Right hindlimb (tissue), 1 donor: Measurements from ENCODE around the gene ATP7A.
"Not testable (repeated sequence)": the region's sequence is repeated elsewhere in the genome, so short reads cannot be mapped to it uniquely, and the experiment has no call there.

ENCODE experiments used
- DNase-seq: peaks from one replicate; pipeline ENCODE4 v3.0.0-alpha.2; 2018

The ATP7A gene

DNA sequence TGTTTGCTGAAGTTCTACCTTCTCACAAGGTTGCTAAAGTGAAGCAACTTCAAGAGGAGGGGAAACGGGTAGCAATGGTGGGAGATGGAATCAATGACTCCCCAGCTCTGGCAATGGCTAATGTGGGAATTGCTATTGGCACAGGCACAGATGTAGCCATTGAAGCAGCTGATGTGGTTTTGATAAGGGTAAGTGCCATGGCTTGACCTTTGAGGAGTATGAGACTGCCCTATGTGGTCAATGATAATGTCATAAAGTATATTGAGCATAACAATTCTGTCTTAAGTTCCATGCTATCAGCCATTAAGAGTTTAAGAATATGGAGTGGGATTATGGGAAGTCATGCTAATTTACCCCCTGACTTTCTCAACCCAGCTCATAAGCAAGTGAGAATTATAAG is 132.1 kb downstream of the ATP7A start:
- no peak for DNase-seq

DNA sequence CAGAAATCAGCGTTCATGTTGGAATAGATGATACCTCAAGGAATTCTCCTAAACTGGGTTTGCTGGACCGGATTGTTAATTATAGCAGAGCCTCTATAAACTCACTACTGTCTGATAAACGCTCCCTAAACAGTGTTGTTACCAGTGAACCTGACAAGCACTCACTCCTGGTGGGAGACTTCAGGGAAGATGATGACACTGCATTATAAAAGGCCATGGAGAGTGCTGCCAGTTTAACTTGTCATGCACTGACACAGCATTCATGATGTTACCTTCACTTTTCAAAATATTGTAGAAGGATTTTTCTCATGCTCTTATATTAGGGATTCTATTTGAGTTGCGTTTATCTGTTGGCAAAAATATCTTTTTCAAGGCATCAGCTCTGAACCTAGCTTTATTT is 135.9 kb downstream of the ATP7A start:
- no peak for DNase-seq

DNA sequence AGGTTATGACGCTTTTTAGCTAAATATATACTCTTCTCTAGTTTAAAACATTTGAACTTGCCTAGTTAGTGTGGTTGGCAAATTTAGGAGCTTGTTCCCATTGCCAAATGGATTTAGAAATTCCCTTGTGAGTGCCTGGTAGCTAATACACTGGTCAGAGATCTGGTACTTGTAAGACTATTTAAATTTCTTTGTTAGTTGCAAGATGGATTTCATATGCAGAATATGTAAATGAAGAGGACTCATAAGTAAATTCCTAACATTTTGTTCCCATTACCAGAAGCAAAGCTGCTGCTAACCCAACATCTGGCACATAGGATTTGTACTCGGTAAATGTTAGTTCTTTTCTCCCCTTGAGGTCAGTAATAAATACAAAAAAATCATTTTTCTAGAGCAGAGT is 137.6 kb downstream of the ATP7A start:
- DNase-seq = no peak

DNA sequence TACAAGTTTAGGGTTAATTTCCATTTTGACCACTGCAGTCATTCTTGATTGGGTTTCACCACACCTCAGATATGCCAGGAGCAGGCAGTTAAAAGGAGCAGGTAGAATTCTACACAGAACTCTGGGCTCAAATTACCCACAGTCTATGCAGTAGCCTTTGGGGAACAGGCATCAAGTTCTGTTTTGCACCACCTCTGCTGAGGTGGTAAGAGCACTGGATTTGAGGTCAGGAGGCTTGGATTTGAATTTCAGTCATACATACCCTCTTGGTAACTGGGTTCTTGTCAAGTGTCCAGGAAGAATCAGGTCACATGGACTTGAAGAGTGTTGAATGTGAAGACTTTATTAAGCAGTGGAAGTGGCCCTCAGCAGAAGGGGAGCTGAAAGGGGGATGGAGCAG is 153.2 kb downstream of the ATP7A start:
- no peak for DNase-seq

DNA sequence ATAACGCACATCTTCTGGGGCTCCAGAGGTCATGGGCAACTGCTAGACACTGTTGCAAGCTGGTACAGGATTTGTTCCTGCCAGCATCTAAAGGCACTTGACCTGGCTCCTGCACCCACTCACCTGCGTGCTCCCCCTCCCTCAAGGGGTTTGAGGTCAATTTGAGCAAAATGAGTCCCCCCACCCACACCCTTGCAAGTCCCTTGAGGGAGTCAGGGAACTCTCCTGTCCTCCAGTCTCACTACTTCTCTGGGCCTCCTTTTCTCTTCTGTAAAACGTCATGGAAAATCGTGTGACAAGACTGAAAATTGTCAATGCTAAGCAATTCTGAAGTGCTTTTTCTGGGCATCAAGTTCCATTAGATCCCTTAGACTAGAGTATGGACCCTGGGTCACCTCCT is 153.7 kb downstream of the ATP7A start:
- DNase-seq = no peak

DNA sequence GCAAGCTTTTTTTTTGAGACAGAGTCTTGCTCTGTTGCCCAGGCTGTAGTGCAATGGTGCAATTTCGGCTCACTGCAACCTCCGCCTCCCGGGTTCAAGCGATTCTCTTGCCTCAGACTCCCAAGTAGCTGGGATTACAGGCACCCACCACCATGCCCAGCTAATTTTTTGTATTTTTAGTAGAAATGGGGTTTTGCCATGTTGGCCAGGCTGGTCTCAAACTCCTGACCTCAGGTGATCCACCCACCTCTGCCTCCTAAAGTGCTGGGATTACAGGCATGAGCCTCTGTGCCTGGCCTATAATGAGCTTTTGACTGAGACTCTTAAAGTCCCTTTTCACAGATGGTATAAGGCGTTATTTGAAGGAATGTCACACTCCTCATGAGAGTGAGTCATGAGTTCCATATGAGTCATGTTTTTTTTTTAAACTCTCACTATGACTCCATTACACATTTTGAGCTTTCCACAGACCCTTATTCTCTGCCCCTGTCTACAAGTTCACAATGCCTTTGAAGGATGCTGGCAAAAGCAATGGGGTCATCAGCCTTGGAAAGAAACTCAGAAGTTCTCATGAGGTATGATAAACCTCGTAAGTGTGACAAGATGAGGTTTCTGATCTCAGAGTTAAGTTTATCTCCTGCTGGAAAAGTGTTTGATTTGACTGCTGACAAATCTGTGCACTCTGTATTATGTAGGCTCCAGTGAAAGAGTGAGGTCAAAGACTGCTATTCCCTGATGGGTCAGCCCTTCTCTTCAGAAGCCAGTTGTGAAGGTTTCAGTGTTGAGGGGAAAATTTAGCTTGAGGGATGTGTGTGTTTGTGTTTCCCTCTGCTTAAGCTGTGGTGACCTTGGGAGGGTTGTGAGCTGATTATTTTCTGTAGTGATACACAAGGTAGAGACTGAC is 154.5 kb downstream of the ATP7A start:
- not testable (repeated sequence) for DNase-seq

DNA sequence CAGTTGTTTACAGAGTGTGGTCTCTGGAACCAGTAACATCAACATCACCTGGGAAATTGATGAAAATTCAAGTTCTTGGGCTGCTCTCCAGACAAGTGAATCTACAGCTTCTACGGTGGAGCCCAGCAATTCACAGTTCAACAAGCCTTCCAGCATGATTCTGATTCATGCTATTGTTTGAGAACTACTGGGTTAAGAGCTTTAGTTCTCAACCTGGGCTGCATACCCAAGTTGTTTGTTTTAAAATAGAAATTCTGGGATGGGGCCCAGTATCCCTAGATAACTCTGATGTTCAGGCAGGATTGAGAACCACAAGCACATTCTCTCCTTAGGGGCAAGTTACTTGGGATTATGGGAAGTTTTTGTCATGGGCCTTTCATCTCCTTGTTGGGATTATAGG is 155.6 kb downstream of the ATP7A start:
- no peak for DNase-seq

DNA sequence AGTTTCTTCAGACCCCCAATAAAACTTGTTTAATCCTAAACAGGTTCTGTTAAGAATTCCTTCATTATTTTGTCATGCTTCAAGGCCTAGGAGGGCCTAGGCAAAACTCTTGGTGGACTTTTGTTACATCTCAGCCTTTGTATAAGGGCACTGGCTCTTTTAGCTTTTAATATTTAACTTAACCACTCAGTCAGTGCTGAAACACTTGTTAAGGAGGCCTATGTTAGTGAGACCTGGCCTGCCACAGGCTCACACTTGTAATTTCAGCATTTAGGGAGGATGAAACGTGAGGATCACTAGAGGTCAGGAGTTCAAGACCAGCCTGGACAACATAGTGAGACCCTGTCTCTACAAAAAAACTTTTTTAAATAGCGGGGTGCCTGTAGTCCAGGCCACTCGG is 160.8 kb downstream of the ATP7A start:
- DNase-seq = no peak

DNA sequence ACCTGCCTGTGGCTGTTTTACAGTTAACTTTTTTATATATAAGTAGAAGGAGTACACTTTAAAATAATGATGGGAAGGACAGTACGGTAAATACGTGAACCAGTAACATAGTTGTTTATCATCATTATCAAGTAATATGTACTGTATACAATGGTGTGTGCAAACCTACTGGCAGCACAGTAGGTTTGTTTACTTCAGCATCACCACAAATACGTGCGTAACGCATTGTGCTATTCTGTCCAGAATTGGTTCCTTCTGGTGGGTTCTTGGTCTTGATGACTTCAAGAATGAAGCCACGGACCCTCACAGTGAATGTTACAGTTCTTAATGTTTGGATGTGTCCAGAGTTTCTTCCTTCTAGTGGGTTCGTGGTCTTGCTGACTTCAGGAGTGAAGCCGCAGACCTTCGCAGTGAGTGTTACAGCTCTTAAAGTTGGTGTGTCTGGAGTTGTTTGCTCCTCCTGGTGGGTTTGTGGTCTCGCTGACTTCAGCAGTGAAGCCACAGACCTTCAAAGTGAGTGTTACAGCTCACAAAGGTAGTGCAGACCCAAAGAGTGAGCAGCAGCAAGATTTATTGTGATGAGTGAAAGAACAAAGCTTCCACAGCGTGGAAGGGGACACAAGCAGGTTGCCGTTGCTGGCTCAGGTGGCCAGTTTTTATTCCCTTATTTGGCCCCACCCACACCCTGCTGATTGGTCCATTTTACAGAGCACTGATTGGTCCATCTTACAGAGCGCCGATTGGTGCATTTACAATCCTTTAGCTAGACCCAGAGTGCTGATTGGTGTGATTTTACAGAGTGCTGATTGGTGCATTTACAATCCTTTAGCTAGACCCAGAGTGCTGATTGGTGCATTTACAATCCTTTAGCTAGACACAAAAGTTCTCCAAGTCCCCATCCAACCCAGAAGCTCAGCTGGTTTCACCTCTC is 162.9 kb downstream of the ATP7A start:
- DNase-seq = not testable (repeated sequence)

DNA sequence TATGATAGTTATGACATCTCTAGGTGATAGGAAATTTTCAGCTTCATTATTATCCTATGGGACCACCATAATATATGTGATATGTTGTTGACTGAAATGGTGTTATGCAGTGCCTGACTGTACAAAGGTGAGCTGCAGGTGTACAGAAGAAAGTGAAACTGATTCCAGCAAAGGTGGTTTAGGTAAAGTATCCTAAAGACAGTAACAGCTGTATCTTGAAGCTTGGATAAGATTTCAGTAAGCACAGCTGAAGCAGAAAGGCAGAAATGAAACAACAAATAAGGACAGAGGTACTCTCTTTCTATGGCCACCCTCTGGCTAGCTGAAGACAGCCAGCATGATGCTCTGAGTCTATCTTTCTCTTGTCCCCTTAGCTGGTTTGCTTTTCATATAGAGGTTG is 163.6 kb downstream of the ATP7A start:
- no peak for DNase-seq

DNA sequence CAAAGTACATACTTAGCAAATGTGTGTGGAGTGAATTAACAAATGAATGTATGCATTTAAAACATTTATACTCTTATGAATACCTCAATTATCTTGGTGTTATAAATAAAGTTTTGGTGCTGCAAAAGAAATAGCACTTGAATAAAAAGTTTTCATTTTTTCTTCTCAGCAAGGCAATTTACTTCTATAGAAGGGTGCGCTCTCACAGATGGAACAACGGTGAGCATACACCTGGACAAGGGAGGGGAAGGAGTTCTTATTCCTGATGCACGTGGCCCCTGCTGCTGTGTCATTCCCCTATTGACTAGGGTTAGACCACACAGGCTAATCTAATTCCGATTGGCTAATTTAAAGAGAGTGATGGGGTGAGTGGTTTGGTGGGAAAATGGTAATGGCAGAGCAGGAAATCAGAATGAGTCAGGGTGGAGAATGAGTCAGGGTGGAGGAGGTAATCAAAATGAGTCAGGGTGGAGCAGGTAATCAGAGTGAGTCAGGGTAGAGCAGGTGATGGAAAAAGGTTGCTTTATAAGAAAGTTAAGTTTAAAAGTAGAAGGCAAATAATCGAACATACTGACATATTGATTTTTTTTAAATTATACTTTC is 165.4 kb downstream of the ATP7A start:
- DNase-seq = no peak

DNA sequence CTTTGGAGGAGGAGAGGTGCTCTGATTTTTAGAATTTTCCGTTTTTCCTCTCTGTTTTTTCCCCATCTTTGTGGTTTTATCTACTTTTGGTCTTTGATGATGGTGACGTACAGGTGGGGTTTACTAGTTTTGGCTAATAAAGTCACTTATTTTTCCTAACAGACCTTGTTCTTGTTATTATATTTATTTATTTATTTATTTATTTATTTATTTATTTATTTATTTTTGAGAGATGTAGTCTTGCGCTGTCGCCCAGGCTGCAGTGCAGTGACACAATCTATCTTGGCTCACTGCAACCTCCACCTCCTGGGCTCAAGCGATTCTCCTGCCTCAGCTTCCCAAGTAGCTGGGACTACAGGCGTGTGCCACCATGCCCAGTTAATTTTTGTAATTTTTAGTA is 170.9 kb downstream of the ATP7A start:
- not testable (repeated sequence) for DNase-seq

DNA sequence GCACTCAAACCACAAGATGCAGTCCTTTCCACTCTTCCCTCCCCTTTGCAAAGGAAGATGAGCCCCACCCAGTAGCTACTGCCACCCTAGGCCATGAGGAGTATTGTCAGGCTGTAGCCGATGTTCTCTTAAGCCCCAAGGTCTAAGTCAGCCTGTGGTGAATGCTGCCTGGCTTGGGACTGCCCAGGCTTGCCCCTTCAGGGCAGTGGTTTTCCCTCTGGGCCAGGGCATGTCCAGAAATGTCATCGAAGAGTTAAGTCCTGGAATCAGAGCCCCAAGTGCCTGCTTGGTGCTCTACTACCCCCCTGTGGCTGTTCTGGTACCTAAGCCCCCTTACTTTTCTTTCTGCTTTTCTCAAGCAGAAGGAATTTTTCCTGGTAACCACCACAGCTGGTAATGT is 181.8 kb downstream of the ATP7A start:
- no peak for DNase-seq

DNA sequence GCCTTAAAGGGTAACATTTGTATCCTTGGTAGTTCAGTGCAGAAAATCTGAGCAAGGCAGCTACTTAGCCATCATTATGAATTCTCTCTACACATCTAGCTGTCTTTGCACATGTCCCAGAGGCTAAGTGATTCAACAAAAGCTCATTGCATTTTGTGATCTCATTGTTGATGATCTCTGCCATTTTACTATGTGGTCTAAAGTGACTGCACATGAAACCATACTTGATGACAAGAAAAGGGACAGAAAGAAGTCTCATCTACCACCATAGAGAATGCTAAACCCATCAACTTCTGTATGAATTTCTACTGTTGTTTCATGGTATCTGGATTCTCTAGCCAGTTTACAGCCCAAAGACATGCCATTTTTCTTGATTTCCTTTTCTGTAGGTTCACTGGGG is 187.6 kb downstream of the ATP7A start:
- DNase-seq = no peak
